GM12878 (cell line): ENCODE results near the gene ART4. TPM values are rescaled to one million over a fixed set of nuclear protein-coding genes. Genes with fewer than 3 reads are reported as not detected.

ENCODE experiments used
- ATAC-seq: fragments of 200-7000 bp; cut with Tn5 transposase; 3 replicates; pipeline ENCODE4 v1.9.1; 2020; ENCODE audit warnings: mild to moderate bottlenecking, moderate library complexity
- BruUV-seq: library from RNA; stranded (reverse); fragments of 400-500 nt; replicated peaks from 2 replicates; lab custom pipeline; 2021; lab: Mats Ljungman, UMichigan
- CTCF ChIA-PET: fragments of 300-600 bp; sonication (Branson Sonifier 250); formaldehyde crosslinking; extraction: SDS; loops from one replicate; lab custom pipeline; 2021; ENCODE audit warnings: inconsistent platforms; lab: Yijun Ruan, JAX
- POLR2A ChIA-PET: fragments of 350-600 bp; formaldehyde crosslinking; extraction: SDS; loops from one replicate; lab custom pipeline; 2021; ENCODE audit warnings: inconsistent platforms; lab: Charles Lee
- RAD21 ChIA-PET: fragments of 300-600 bp; sonication (Branson Sonifier 250); formaldehyde crosslinking; loops from one replicate; lab custom pipeline; 2023; ENCODE audit warnings: antibody characterized with exemption; ENCODE audit not compliant: unreplicated experiment; lab: Charles Lee
- SMC1A ChIA-PET: fragments of 300-600 bp; sonication (Branson Sonifier 250); formaldehyde crosslinking; loops from one replicate; lab custom pipeline; 2023; ENCODE audit not compliant: unreplicated experiment, uncharacterized antibody; lab: Charles Lee
- DNase-seq: peaks from one replicate; pipeline ENCODE4 v3.0.0-alpha.2; 2011; ENCODE audit warnings: low read depth, low spot score
- FAIRE-seq: peaks from 3 replicates; lab custom pipeline; 2011; peaks lifted over from hg19 to GRCh38; lab: Jason Lieb, UNC
- H2AFZ ChIP-seq: 2 replicates; pipeline ENCODE4 v1.6.0; 2011; ENCODE audit warnings: low read depth, low read length, control low read depth; ENCODE audit not compliant: control insufficient read depth
- H3K27ac ChIP-seq: 2 replicates; pipeline ENCODE4 v1.5.1; 2011; ENCODE audit warnings: control low read depth; ENCODE audit not compliant: control insufficient read depth, insufficient read depth
- H3K27me3 ChIP-seq, 2 experiments: replicated peaks in 1 of 2; 2 replicates each; pipeline versions ENCODE4 v1.6.0 to v1.6.1; 2011; ENCODE audit warnings: low read length in 1 of 2; ENCODE audit not compliant: control insufficient read depth in 2 of 2, insufficient read depth in 2 of 2
- H3K36me3 ChIP-seq, 2 experiments: 2 replicates each; pipeline ENCODE4 v1.5.1; 2011; ENCODE audit warnings: low read length in 1 of 2; ENCODE audit not compliant: control insufficient read depth in 2 of 2, insufficient read depth in 2 of 2
- H3K4me1 ChIP-seq: 2 replicates; pipeline ENCODE4 v1.6.1; 2011; ENCODE audit warnings: mild to moderate bottlenecking, low read length, moderate library complexity, mixed read lengths; ENCODE audit not compliant: control insufficient read depth, insufficient read depth
- H3K4me2 ChIP-seq: 2 replicates; pipeline ENCODE4 v1.6.0; 2011; ENCODE audit warnings: control low read depth; ENCODE audit not compliant: control insufficient read depth, insufficient read depth
- H3K4me3 ChIP-seq: fragments of 200-600 bp; sonication (generic); 2 replicates; pipeline ENCODE4 v1.5.1; 2016
- H3K79me2 ChIP-seq: 2 replicates; pipeline ENCODE4 v1.6.0; 2011; ENCODE audit warnings: low read length; ENCODE audit not compliant: control insufficient read depth, insufficient read depth
- H3K9ac ChIP-seq: 2 replicates; pipeline ENCODE4 v1.8.0; 2011; ENCODE audit warnings: low read length, control low read depth, mixed read lengths; ENCODE audit not compliant: control insufficient read depth, insufficient read depth
- H3K9me3 ChIP-seq: replicated peaks from 3 replicates; pipeline ENCODE4 v1.5.1; 2011; ENCODE audit warnings: mild to moderate bottlenecking, low read length; ENCODE audit not compliant: control insufficient read depth, insufficient read depth
- H4K20me1 ChIP-seq: 2 replicates; pipeline ENCODE4 v1.6.0; 2011; ENCODE audit not compliant: control insufficient read depth, insufficient read depth
- ASH2L ChIP-seq: fragments of 300-600, 200-600 bp; sonication (generic); IDR thresholded peaks from 2 replicates; pipeline ENCODE4 v1.6.1; 2017; ENCODE audit warnings: low read depth, mild to moderate bottlenecking, borderline replicate concordance
- BHLHE40 ChIP-seq, 2 experiments: fragments of 450-650 bp in 1 of 2; IDR thresholded peaks; 2 replicates each; pipeline ENCODE4 v1.6.1; 2011 to 2017; ENCODE audit warnings: low read depth in 2 of 2, borderline replicate concordance in 1 of 2, improper control_type of control experiment in 1 of 2, low read length in 1 of 2, mild to moderate bottlenecking in 1 of 2
- DPF2 ChIP-seq: fragments of 450-650 bp; IDR thresholded peaks from 2 replicates; pipeline ENCODE4 v1.6.1; 2017; ENCODE audit warnings: mild to moderate bottlenecking
- E2F8 ChIP-seq: fragments of 450-650 bp; IDR thresholded peaks from 2 replicates; pipeline ENCODE4 v1.6.1; 2018; ENCODE audit warnings: mild to moderate bottlenecking, low read depth, moderate library complexity; ENCODE audit not compliant: partially characterized antibody
- KAT2A ChIP-seq: conservative IDR thresholded peaks from 2 replicates; pipeline ENCODE4 v1.6.1; 2011; ENCODE audit warnings: low read depth, low read length; ENCODE audit not compliant: control insufficient read depth
- MTA2 ChIP-seq: fragments of 450-650 bp; IDR thresholded peaks from 2 replicates; pipeline ENCODE4 v1.6.1; 2016; ENCODE audit warnings: low read depth, mild to moderate bottlenecking, moderate library complexity
- NBN ChIP-seq: fragments of 450-650 bp; IDR thresholded peaks from 2 replicates; pipeline ENCODE4 v1.6.1; 2016
- NFIC ChIP-seq: IDR thresholded peaks from 2 replicates; pipeline ENCODE4 v1.6.1; 2012; ENCODE audit warnings: low read depth, mild to moderate bottlenecking, inconsistent platforms, low read length, moderate library complexity
- ZBTB33 ChIP-seq: fragments of 450-650 bp; IDR thresholded peaks from 2 replicates; pipeline ENCODE4 v1.6.1; 2017; ENCODE audit warnings: mild to moderate bottlenecking
- WGBS: methylation state at CpG from one replicate; pipeline ENCODE4 v1.1.6; 2016; ENCODE audit warnings: low lambda C conversion rate; ENCODE audit not compliant: insufficient replicate concordance, insufficient coverage; ENCODE audit errors: missing lambda C conversion rate; 5-methylcytosine and 5-hydroxymethylcytosine counted together
- in situ Hi-C: fragments of 300-500 bp; cut with MboI; formaldehyde crosslinking; loops from 9 replicates; pipeline ENCODE4 v1.14.3; 2018; ENCODE audit warnings: mixed read lengths
- intact Hi-C: fragments of 100-400 bp; cut with micrococcal nuclease; formaldehyde crosslinking; loops from one replicate; pipeline ENCODE4 v1.14.2; 2022; ENCODE audit not compliant: unreplicated experiment
- polyA plus RNA-seq, 11 experiments: library from polyadenylated mRNA; depleted of rRNA in 4 of 11; unstranded in 6 of 11; stranded (reverse) in 5 of 11; fragments of >200 nt; fragmentation: Nextera tagmentation in 4 of 11; fragmentation: Illumina TruSeq in 1 of 11; extraction: Ambion mirVana in 4 of 11; extraction: Trizol in 1 of 11; gene quantifications; 1 replicate in 1 of 11; 2 replicates in 10 of 11; pipeline versions ENCODE4 v1.2.1 to v1.2.3, GENCODE V29; 2011 to 2016; ENCODE audit warnings: inconsistent platforms in 2 of 11, missing spikeins in 2 of 11, low read depth in 1 of 11
- total RNA-seq, 4 experiments: library from RNA; depleted of rRNA in 3 of 4; stranded (reverse); fragments of >200 nt in 3 of 4; fragmentation: Illumina TruSeq in 1 of 4; extraction: Trizol in 1 of 4; gene quantifications; 2 replicates each; pipeline versions ENCODE4 v1.2.1 to v1.2.3, GENCODE V29; 2013 to 2021

Gene ART4
- total and polyA plus RNA-seq, 10 of the 15 experiments (the other 5 are each of a cell fraction or from before 2014, with no cell fraction given), result 0.02 TPM; not detected in 9

- TF ChIP-seq E2F8 (no peak), NFIC (no peak), NBN (no peak)
These were observed 57.8 kb downstream of the ART4 start (continued) for GRCh38 chr12:14785568-14785967.

- RAD21 ChIA-PET, result interaction anchor here (0.6 to 1.4 kb wide), 6 partner anchors 12 to 200 kb away, joined by 3 to 5 read pairs (median 3); partner anchors contain the start of genes C12orf60 and WBP11
- Histone ChIP-seq H3K9me3 (no peaks in the 10 kb centered on the region), H3K9ac (no peak overlapping the region), H3K79me2 (no peaks in the 10 kb centered on the region), H3K4me2 (no peak overlapping the region), H3K4me1 (no peaks in the 10 kb centered on the region), H3K27me3 (no peaks in the 10 kb centered on the region), H3K4me3 (no peak overlapping the region), H3K36me3 (peaks cover 1 to 2% of the 10 kb centered on the region in 2 experiments; a peak in 2 of 4 replicates), H4K20me1 (no peaks in the 10 kb centered on the region), H3K27ac (no peak overlapping the region), H2AFZ (no peak overlapping the region)
- TF ChIP-seq KAT2A, result no peak
- TF ChIP-seq BHLHE40 (IDR thresholded peaks at IDR 0.05; ENCODE audit: borderline replicate concordance in 1 of 2, low read depth in 2 of 2, low read length in 1 of 2), result no peak
- TF ChIP-seq DPF2, result no peak
- no peak for TF ChIP-seq MTA2
- TF ChIP-seq ASH2L, result no peak
- no peak for TF ChIP-seq ZBTB33
- BruUV-seq, result no TSS peak
- CTCF ChIA-PET, result interaction anchor here (0.9 to 2.4 kb wide), 5 partner anchors 9 to 19 kb away, joined by 3 to 11 read pairs (median 6); partner anchors contain the start of genes C12orf60 and WBP11
- WGBS, result 97% methylated on average over 2 of the region's 2 CpGs
- in situ Hi-C loops, result loop anchor here (25.0 kb wide), 2 partner anchors 1103 to 1972 kb away; partner anchors contain the start of genes DDX47 and STRAP
- POLR2A ChIA-PET, result interaction anchor here (0.6 to 1.2 kb wide), 5 partner anchors 9 to 20 kb away, joined by 3 to 5 read pairs (median 4); no protein-coding TSS in a partner anchor
- FAIRE-seq, result no peak
- no peak for DNase-seq
- no peak for ATAC-seq
- intact Hi-C loops, result no loop called here
- SMC1A ChIA-PET, result interaction anchor here (0.7 to 3.4 kb wide), 11 partner anchors 9 to 547 kb away, joined by 3 to 13 read pairs (median 4); partner anchors contain the start of genes C12orf60 and WBP11
These were observed 58.9 kb downstream of the ART4 start for GRCh38 chr12:14784471-14784870.
